Measurements from ENCODE around the gene EML1.

GRCh38 chr14:99784508-99784907 lies 8.7 kb upstream of the EML1 start:
- TF ChIP-seq POLR2A (IDR thresholded peaks at IDR 0.05; ENCODE audit: extremely low read depth, insufficient read length) (no peak), MYC (IDR thresholded peaks at IDR 0.05; ENCODE audit: low read depth, low read length) (no peak), MAX (IDR thresholded peaks at IDR 0.05; ENCODE audit: low read depth, low read length) (no peak)
- TF ChIP-seq, protein P1, sequence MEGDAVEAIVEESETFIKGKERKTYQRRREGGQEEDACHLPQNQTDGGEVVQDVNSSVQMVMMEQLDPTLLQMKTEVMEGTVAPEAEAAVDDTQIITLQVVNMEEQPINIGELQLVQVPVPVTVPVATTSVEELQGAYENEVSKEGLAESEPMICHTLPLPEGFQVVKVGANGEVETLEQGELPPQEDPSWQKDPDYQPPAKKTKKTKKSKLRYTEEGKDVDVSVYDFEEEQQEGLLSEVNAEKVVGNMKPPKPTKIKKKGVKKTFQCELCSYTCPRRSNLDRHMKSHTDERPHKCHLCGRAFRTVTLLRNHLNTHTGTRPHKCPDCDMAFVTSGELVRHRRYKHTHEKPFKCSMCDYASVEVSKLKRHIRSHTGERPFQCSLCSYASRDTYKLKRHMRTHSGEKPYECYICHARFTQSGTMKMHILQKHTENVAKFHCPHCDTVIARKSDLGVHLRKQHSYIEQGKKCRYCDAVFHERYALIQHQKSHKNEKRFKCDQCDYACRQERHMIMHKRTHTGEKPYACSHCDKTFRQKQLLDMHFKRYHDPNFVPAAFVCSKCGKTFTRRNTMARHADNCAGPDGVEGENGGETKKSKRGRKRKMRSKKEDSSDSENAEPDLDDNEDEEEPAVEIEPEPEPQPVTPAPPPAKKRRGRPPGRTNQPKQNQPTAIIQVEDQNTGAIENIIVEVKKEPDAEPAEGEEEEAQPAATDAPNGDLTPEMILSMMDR (IDR thresholded peaks at IDR 0.05; ENCODE audit: low read depth, low read length), result no peak

Measured in NB4 (cell line).